Hair follicle dermal papilla cell (primary cell): Measurements from ENCODE around the gene OR13F1. TPM values are rescaled to one million over a fixed set of nuclear protein-coding genes. Genes with fewer than 3 reads are reported as not detected.

ENCODE experiments used
- total RNA-seq: library from RNA; depleted of rRNA; stranded (reverse); fragments of >200 nt; gene quantifications from 2 replicates; pipeline ENCODE4 v1.2.3, GENCODE V29; 2012

Gene OR13F1
- not detected in 2 replicates for total RNA-seq

GRCh38 chr9:104503963-104504362, at the start of gene OR13F1:
OR13F1 (plus strand) TSS chr9:104504263; CDS start chr9:104504263, 0 bp downstream.

GRCh38 chr9:104527109-104527508, 23.0 kb downstream of the OR13F1 start, which contains the start of gene OR13C4:
OR13C4 (minus strand) TSS chr9:104527209; CDS start chr9:104527209, 0 bp downstream.

GRCh38 chr9:104536756-104537155, 32.7 kb downstream of the OR13F1 start, which contains the start of gene OR13C3:
OR13C3 (minus strand) TSS chr9:104536856; CDS start chr9:104536723, 133 bp downstream.

Other genes with a start within 250 kb of the OR13F1 start
- not detected in 2 replicates for gene OR13C4, start 22.9 kb downstream of the OR13F1 start, total RNA-seq
- not detected in 2 replicates for gene OR13C3, start 32.6 kb downstream of the OR13F1 start, total RNA-seq
- not detected in 2 replicates for gene OR13C8, start 64.9 kb downstream of the OR13F1 start, total RNA-seq
- not detected in 2 replicates for gene OR13C5, start 95.2 kb downstream of the OR13F1 start, total RNA-seq
- gene OR13C2, start 101.4 kb downstream of the OR13F1 start, total RNA-seq, result not detected in 2 replicates
- gene OR13C9, start 113.9 kb downstream of the OR13F1 start, total RNA-seq, result not detected in 2 replicates
- gene OR13D1, start 190.3 kb downstream of the OR13F1 start, total RNA-seq, result not detected in 2 replicates
- 54.4 and 55.7 TPM in 2 replicates for gene NIPSNAP3A, start 243.4 kb downstream of the OR13F1 start, total RNA-seq